Measurements from ENCODE around the gene LIMA1.

LIMA1 gene

GRCh38 chr12:50217202-50217601 lies 66.1 kb downstream of the LIMA1 start:
- DNase-seq (ENCODE audit: low read depth) = no peak

- DNase-seq (ENCODE audit: low read depth) = no peak
Measured at GRCh38 chr12:50215033-50215432, 68.3 kb downstream of the LIMA1 start.

- no peak for DNase-seq (ENCODE audit: low read depth)
Measured at GRCh38 chr12:50214018-50214417, 69.3 kb downstream of the LIMA1 start.

GRCh38 chr12:50213439-50213838 lies 69.9 kb downstream of the LIMA1 start:
- no peak for DNase-seq (ENCODE audit: low read depth)

- no peak for DNase-seq (ENCODE audit: low read depth)
Measured at GRCh38 chr12:50212071-50212467, 71.3 kb downstream of the LIMA1 start.

- DNase-seq (ENCODE audit: low read depth) = no peak
Measured at GRCh38 chr12:50211392-50212070, 71.8 kb downstream of the LIMA1 start.

- DNase-seq (ENCODE audit: low read depth) = no peak
Measured at GRCh38 chr12:50207424-50207823, 75.9 kb downstream of the LIMA1 start.

- DNase-seq (ENCODE audit: low read depth) = no peak
Measured at GRCh38 chr12:50205648-50206047, 77.7 kb downstream of the LIMA1 start.

GRCh38 chr12:50203691-50204090 lies 79.6 kb downstream of the LIMA1 start:
- DNase-seq (ENCODE audit: low read depth) = no peak

GRCh38 chr12:50201987-50202521 lies 81.3 kb downstream of the LIMA1 start:
- no peak for DNase-seq (ENCODE audit: low read depth)

GRCh38 chr12:50200552-50201273 lies 82.6 kb downstream of the LIMA1 start:
- no peak for DNase-seq (ENCODE audit: low read depth)

GRCh38 chr12:50198829-50199228 lies 84.5 kb downstream of the LIMA1 start:
- DNase-seq (ENCODE audit: low read depth) = no peak

GRCh38 chr12:50197297-50197727 lies 86.0 kb downstream of the LIMA1 start:
- no peak for DNase-seq (ENCODE audit: low read depth)

- no peak for DNase-seq (ENCODE audit: low read depth)
Measured at GRCh38 chr12:50196537-50196936, 86.8 kb downstream of the LIMA1 start.

- DNase-seq (ENCODE audit: low read depth) = peak; percentile 33
Measured at GRCh38 chr12:50195832-50196231, 87.5 kb downstream of the LIMA1 start.

GRCh38 chr12:50192908-50193307 lies 90.4 kb downstream of the LIMA1 start:
- peak; percentile 33 for DNase-seq (ENCODE audit: low read depth)

- no peak for DNase-seq (ENCODE audit: low read depth)
Measured at GRCh38 chr12:50192236-50192635, 91.1 kb downstream of the LIMA1 start.

GRCh38 chr12:50190859-50191258 lies 92.5 kb downstream of the LIMA1 start:
- no peak for DNase-seq (ENCODE audit: low read depth)

- no peak for DNase-seq (ENCODE audit: low read depth)
Measured at GRCh38 chr12:50188875-50189575, 94.3 kb downstream of the LIMA1 start.

GRCh38 chr12:50188241-50188781 lies 95.0 kb downstream of the LIMA1 start:
- peak; percentile 28 for DNase-seq (ENCODE audit: low read depth)

- peak; percentile 51 for DNase-seq (ENCODE audit: low read depth)
Measured at GRCh38 chr12:50187084-50187900, 96.0 kb downstream of the LIMA1 start.

GRCh38 chr12:50186681-50187080 lies 96.6 kb downstream of the LIMA1 start:
- DNase-seq (ENCODE audit: low read depth) = peak; percentile 49
